NB4 (cell line): ENCODE data around the gene SMURF2.

Source experiments
- CTCF ChIP-seq: IDR thresholded peaks from one replicate; pipeline ENCODE4 v1.5.1; 2012; ENCODE audit warnings: low read depth, low read length
- POLR2A ChIP-seq: IDR thresholded peaks from 2 replicates; pipeline ENCODE4 v1.6.1; 2011; ENCODE audit warnings: mild to moderate bottlenecking; ENCODE audit not compliant: insufficient read length; ENCODE audit errors: extremely low read depth

- TF ChIP-seq POLR2A: no peak
- no peak for TF ChIP-seq CTCF
Measured at GRCh38 chr17:64496348-64496785, 165.7 kb downstream of the SMURF2 start.
